Endothelial cell of umbilical vein (primary cell): ENCODE measurements around the gene PDE7B. TPM values are rescaled to one million over a fixed set of nuclear protein-coding genes. Genes with fewer than 3 reads are reported as not detected.

Experiments used
- BruUV-seq: library from RNA; stranded (reverse); fragments of 400-500 nt; replicated peaks from 2 replicates; lab custom pipeline; 2021; lab: Mats Ljungman, UMichigan
- CTCF ChIA-PET: fragments of 300-600, 350-600 bp; sonication (Branson Sonifier 250); formaldehyde crosslinking; loops from one replicate; lab custom pipeline; 2021; ENCODE audit warnings: antibody characterized with exemption, inconsistent platforms; lab: Charles Lee
- POLR2A ChIA-PET: fragments of 300-600, 350-600 bp; sonication (Branson Sonifier 250); formaldehyde crosslinking; loops from one replicate; lab custom pipeline; 2021; ENCODE audit warnings: antibody characterized with exemption, inconsistent platforms; lab: Charles Lee
- DNase-seq: peaks from one replicate; pipeline ENCODE4 v3.0.0-alpha.2; 2011; ENCODE audit warnings: low read depth, low spot score
- FAIRE-seq: peaks from 2 replicates; lab custom pipeline; 2011; peaks lifted over from hg19 to GRCh38; lab: Jason Lieb, UNC
- H2AFZ ChIP-seq: 2 replicates; pipeline ENCODE4 v1.6.0; 2012; ENCODE audit warnings: low read depth, low read length, control low read depth, inconsistent platforms
- H3K27ac ChIP-seq: 2 replicates; pipeline ENCODE4 v1.5.1; 2011; ENCODE audit warnings: low read depth, mild to moderate bottlenecking, control low read depth, low read length, moderate library complexity; ENCODE audit not compliant: insufficient read depth
- H3K27me3 ChIP-seq, 2 experiments: 2 replicates each; pipeline versions ENCODE4 v1.6.0 to v1.6.1; 2011; ENCODE audit warnings: low read length in 2 of 2, mixed read lengths in 1 of 2; ENCODE audit not compliant: control insufficient read depth in 2 of 2, insufficient read depth in 2 of 2
- H3K36me3 ChIP-seq, 2 experiments: 2 replicates in 1 of 2; 3 replicates in 1 of 2; pipeline ENCODE4 v1.5.1; 2011; ENCODE audit warnings: low read length in 2 of 2, mild to moderate bottlenecking in 1 of 2, moderate library complexity in 1 of 2; ENCODE audit not compliant: control insufficient read depth in 2 of 2, insufficient read depth in 2 of 2; ENCODE audit errors: extremely low read depth in 1 of 2
- H3K4me1 ChIP-seq: 3 replicates; pipeline ENCODE4 v1.5.1; 2011; ENCODE audit warnings: mild to moderate bottlenecking, low read length; ENCODE audit not compliant: control insufficient read depth, insufficient read depth; ENCODE audit errors: extremely low read depth
- H3K4me2 ChIP-seq: 2 replicates; pipeline ENCODE4 v1.6.1; 2011; ENCODE audit warnings: low read length, control low read depth, mixed read lengths; ENCODE audit not compliant: insufficient read depth
- H3K4me3 ChIP-seq, 3 experiments: fragments of 200-600 bp in 1 of 3; sonication (generic), shearing (Covaris generic) in 1 of 3; replicated peaks in 1 of 3; 2 replicates each; pipeline ENCODE4 v1.5.1; 2011 to 2016; ENCODE audit warnings: control low read depth in 3 of 3, low read length in 3 of 3, mild to moderate bottlenecking in 2 of 3, inconsistent platforms in 1 of 3, low read depth in 1 of 3, moderate library complexity in 1 of 3; ENCODE audit not compliant: insufficient read depth in 1 of 3
- H3K79me2 ChIP-seq: 2 replicates; pipeline ENCODE4 v1.6.0; 2012; ENCODE audit warnings: low read length, inconsistent platforms; ENCODE audit not compliant: control insufficient read depth, insufficient read depth
- H3K9ac ChIP-seq: replicated peaks from 2 replicates; pipeline ENCODE3; 2011; ENCODE audit warnings: low read length, control low read depth; ENCODE audit not compliant: insufficient read depth; ENCODE audit errors: extremely low read depth
- H3K9me1 ChIP-seq: replicated peaks from 3 replicates; pipeline ENCODE4 v1.6.0; 2011; ENCODE audit warnings: mild to moderate bottlenecking, low read length; ENCODE audit not compliant: control insufficient read depth, insufficient read depth; ENCODE audit errors: extremely low read depth
- H3K9me3 ChIP-seq: replicated peaks from 2 replicates; pipeline ENCODE4 v1.5.1; 2012; ENCODE audit warnings: low read length, inconsistent platforms; ENCODE audit not compliant: control insufficient read depth, insufficient read depth
- H4K20me1 ChIP-seq: replicated peaks from 2 replicates; pipeline ENCODE3; 2011; ENCODE audit warnings: mild to moderate bottlenecking, low read length; ENCODE audit not compliant: control insufficient read depth, insufficient read depth; ENCODE audit errors: extremely low read depth
- EZH2 ChIP-seq: IDR thresholded peaks from 2 replicates; pipeline ENCODE4 v1.6.1; 2012; ENCODE audit warnings: borderline replicate concordance, low read depth, mild to moderate bottlenecking, moderate library complexity, low read length, inconsistent platforms; ENCODE audit not compliant: severe bottlenecking
- FOS ChIP-seq: IDR thresholded peaks from 2 replicates; pipeline ENCODE4 v1.6.1; 2011; ENCODE audit warnings: mild to moderate bottlenecking, low read length, moderate library complexity, borderline replicate concordance; ENCODE audit not compliant: insufficient read depth
- GATA2 ChIP-seq: IDR thresholded peaks from 2 replicates; pipeline ENCODE4 v1.7.0; 2011; ENCODE audit warnings: low read depth, mild to moderate bottlenecking, moderate library complexity, mixed read lengths, low read length; ENCODE audit not compliant: insufficient read length, insufficient read depth
- JUN ChIP-seq: IDR thresholded peaks from 2 replicates; pipeline ENCODE4 v1.6.1; 2011; ENCODE audit warnings: borderline replicate concordance, low read depth; ENCODE audit not compliant: insufficient read length, insufficient read depth
- MYC ChIP-seq: IDR thresholded peaks from one replicate; pipeline ENCODE4 v1.6.1; 2011; ENCODE audit warnings: mild to moderate bottlenecking, low read depth, low read length
- POLR2A ChIP-seq: IDR thresholded peaks from 2 replicates; pipeline ENCODE4 v1.6.1; 2012; ENCODE audit warnings: low read depth, mild to moderate bottlenecking, control low read depth, low read length
- POLR2AphosphoS5 ChIP-seq: IDR thresholded peaks from 2 replicates; pipeline ENCODE4 v1.6.1; 2012; ENCODE audit warnings: low read depth, mild to moderate bottlenecking, control low read depth, low read length, moderate library complexity; ENCODE audit not compliant: insufficient read depth
- dilution Hi-C: fragments of 300-500 bp; cut with MboI; formaldehyde crosslinking; loops from one replicate; pipeline ENCODE4 v1.15.0; 2019; ENCODE audit warnings: low sequenced_read_pairs; ENCODE audit not compliant: extremely low pct_ligation_motif_present
- intact Hi-C: fragments of 100-400 bp; cut with micrococcal nuclease; formaldehyde crosslinking; loops from one replicate; pipeline ENCODE4 v1.10.0; 2022
- polyA plus RNA-seq, 4 experiments: library from polyadenylated mRNA; depleted of rRNA in 3 of 4; stranded (reverse) in 3 of 4; unstranded in 1 of 4; fragments of >200 nt; gene quantifications; 2 replicates each; pipeline versions ENCODE4 v1.2.1 to v1.2.3, GENCODE V29; 2011 to 2012; ENCODE audit warnings: missing spikeins in 1 of 4
- total RNA-seq: library from RNA; stranded (reverse); gene quantifications from 2 replicates; pipeline ENCODE4 v1.2.3, GENCODE V29; 2021
- TF ChIP-seq, protein P1 (sequence below): IDR thresholded peaks from 2 replicates; pipeline ENCODE4 v1.6.1; 2011; ENCODE audit not compliant: insufficient read depth, insufficient read length
- TF ChIP-seq, protein P2 (sequence below), 2 donors: IDR thresholded peaks; 1 replicate in 1 of 2; 2 replicates in 1 of 2; pipeline ENCODE4 v1.5.1; 2011; ENCODE audit warnings: low read length in 2 of 2, mild to moderate bottlenecking in 2 of 2, moderate library complexity in 2 of 2, control low read depth in 1 of 2, inconsistent platforms in 1 of 2, low read depth in 1 of 2; ENCODE audit not compliant: insufficient read depth in 1 of 2; ENCODE audit errors: extremely low read depth in 1 of 2

Gene PDE7B
- total and polyA plus RNA-seq, 2 donors (not counting 3 experiments of a cell fraction or from before 2014, with no cell fraction given): 20.6 to 25.1 TPM

DNA sequence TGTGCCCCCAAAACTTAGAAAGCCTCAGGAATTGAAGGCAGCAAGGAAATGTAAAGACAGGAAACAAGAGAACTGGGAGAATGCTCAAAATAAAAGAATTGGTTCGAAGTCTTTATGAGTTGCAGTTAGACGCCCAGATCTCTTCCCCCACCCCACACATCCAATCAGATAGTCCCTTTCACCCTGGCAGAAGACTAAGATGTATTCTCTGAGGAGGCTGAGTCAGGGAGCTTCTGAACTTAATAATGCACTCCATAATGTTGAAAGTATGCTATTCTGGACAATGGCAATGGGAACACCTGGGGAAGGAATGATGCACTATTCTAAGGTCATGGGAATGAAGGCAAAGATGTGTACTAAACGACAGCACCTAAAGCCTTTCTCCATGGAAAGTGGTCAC lies 225.0 kb downstream of the PDE7B start:
- no TSS peak for BruUV-seq
- Histone ChIP-seq H3K79me2 (peaks cover 47% of the 10 kb centered on the region), H4K20me1 (no peaks in the 10 kb centered on the region), H3K4me1 (peaks cover 24% of the 10 kb centered on the region), H3K9me1 (no peaks in the 10 kb centered on the region), H3K4me2 (no peak overlapping the region), H3K9me3 (no peaks in the 10 kb centered on the region), H3K4me3 (no peak overlapping the region), H2AFZ (no peak overlapping the region), H3K27me3 (no peaks in the 10 kb centered on the region), H3K27ac (no peak overlapping the region), H3K36me3 (peaks cover 0 to 3% of the 10 kb centered on the region in 2 experiments), H3K9ac (no peak overlapping the region)
- FAIRE-seq (no peak), DNase-seq (no peak)
- dilution Hi-C loops: no loop called here
- intact Hi-C loops: no loop called here
- POLR2A ChIA-PET: no interaction called here
- CTCF ChIA-PET: interaction anchor here (1.5 to 2.3 kb wide), 3 partner anchors 37 to 45 kb away, joined by 4 to 15 read pairs (median 15); no protein-coding TSS in a partner anchor
- TF ChIP-seq MYC: no peak
- TF ChIP-seq GATA2: no peak
- no peak for TF ChIP-seq FOS
- TF ChIP-seq, protein P1, sequence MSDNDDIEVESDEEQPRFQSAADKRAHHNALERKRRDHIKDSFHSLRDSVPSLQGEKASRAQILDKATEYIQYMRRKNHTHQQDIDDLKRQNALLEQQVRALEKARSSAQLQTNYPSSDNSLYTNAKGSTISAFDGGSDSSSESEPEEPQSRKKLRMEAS: no peak
- TF ChIP-seq POLR2A: no peak
- TF ChIP-seq, protein P2, sequence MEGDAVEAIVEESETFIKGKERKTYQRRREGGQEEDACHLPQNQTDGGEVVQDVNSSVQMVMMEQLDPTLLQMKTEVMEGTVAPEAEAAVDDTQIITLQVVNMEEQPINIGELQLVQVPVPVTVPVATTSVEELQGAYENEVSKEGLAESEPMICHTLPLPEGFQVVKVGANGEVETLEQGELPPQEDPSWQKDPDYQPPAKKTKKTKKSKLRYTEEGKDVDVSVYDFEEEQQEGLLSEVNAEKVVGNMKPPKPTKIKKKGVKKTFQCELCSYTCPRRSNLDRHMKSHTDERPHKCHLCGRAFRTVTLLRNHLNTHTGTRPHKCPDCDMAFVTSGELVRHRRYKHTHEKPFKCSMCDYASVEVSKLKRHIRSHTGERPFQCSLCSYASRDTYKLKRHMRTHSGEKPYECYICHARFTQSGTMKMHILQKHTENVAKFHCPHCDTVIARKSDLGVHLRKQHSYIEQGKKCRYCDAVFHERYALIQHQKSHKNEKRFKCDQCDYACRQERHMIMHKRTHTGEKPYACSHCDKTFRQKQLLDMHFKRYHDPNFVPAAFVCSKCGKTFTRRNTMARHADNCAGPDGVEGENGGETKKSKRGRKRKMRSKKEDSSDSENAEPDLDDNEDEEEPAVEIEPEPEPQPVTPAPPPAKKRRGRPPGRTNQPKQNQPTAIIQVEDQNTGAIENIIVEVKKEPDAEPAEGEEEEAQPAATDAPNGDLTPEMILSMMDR (IDR thresholded peaks at IDR 0.05; ENCODE audit: extremely low read depth in 1 of 2, insufficient read depth in 1 of 2, low read depth in 1 of 2, low read length in 2 of 2): no peak
- no peak for TF ChIP-seq EZH2
- no peak for TF ChIP-seq POLR2AphosphoS5
- TF ChIP-seq JUN: no peak
